HG02798 (cell line): ENCODE measurements around the gene CELA2A.
"Not testable (repeated sequence)": the region's sequence is repeated elsewhere in the genome, so short reads cannot be mapped to it uniquely, and the experiment has no call there.

Experiments
- ATAC-seq: cut with Tn5 transposase; IDR thresholded peaks from one replicate; pipeline ENCODE4 v1.9.1; 2021; ENCODE audit warnings: mild to moderate bottlenecking; ENCODE audit not compliant: unreplicated experiment, poor library complexity

The CELA2A gene

DNA sequence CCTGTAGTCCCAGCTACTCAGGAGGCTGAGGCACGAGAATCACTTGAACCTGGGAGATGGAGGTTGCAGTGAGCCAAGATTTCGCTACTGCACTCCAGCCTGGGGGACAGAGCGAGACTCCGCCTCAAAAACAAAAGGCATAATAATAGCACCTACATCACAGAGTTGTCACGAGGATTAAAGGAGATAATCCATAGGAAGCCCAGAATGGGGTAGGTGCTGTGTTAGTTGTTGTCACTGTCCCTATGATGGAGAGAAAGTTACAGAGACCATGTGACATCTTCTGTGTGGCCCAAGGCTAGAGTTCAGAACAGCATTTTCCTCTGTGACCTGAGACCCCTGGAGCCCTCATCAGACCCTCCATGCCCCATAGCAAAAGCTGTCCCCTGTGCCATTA, 7.4 kb downstream of the CELA2A start:
- ATAC-seq = not testable (repeated sequence)

- ATAC-seq = no peak
These were observed 9.1 kb downstream of the CELA2A start for GRCh38 chr1:15465674-15466073.

- ATAC-seq = not testable (repeated sequence)
These were observed 10.6 kb downstream of the CELA2A start for GRCh38 chr1:15466955-15467625.

DNA sequence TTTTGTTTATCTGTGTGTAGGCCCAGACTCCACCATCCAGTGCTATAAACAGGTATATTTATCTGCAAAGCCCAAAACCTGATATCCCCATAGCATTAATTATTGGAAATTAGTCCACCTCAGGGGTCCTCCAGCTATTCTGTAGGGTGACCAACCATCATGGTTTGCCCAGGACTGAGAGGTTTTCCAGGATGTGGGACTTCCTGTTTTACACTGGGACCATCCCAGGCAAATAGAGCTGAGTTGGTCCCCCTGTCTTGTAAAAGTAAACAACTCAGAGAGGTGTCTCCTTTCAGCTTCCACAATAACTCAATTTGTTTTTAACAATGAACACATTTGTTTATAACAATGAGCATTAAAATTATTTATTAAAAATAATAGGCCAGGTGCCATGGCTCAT, 11.6 kb downstream of the CELA2A start:
- no peak for ATAC-seq

- no peak for ATAC-seq
These were observed 12.8 kb downstream of the CELA2A start for GRCh38 chr1:15469361-15469760.

DNA sequence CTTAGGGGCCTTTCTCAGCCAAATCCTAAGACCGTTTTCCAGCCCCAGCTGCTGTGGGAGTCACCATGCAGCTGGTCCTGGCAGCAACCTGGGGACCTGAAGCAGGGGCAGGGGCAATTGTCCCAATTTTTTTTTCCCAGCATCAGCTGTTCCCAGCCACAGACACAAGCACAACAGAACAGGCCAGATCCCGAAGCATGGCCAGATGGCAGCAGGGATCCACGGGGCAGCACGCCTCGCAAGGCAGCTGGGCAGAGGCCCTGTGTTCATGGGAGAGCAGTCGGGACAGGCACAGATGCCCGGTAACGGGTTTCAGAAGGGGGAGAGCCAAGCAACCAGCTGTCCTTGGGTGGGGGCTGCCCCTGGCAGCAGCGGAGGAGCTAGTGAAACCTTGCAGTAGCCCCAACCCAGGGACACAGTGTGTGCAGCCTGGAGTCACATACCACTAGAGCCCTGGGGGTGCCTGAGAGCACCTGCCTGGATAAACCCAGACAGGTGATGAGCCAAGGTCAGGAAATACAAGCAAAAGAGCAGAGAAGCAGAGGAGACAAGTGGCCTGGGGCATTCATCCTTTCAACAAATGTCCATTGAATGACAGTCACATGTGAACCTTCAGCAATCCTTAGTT, 13.4 kb downstream of the CELA2A start:
- not testable (repeated sequence) for ATAC-seq

GRCh38 chr1:15471067-15471466, 14.5 kb downstream of the CELA2A start:
- ATAC-seq = not testable (repeated sequence)

DNA sequence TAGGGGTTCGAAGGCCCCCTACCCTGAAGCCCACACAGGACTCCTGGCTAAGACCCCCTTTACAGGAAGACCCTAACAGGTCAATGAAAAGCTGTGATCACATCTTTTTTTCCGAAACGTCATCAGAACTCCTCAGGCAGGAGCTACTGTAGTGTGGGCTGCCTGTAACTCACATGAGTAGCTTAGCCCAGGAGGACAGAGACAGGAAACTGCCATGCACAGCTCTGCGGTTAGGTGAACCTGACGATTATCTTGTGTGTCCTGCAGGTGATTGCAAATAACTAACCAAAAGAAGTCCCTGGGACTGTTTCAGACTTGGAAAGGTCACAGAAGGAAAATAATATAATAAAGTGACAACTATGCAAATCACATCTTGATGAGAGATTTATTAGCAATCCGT, 15.2 kb downstream of the CELA2A start:
- ATAC-seq = not testable (repeated sequence)

- ATAC-seq = no peak
These were observed 16.1 kb downstream of the CELA2A start for GRCh38 chr1:15472587-15472986.

- ATAC-seq = no peak
These were observed 19.3 kb downstream of the CELA2A start, which contains the start of gene CELA2B for GRCh38 chr1:15475752-15476314. Gene CELA2B, plus strand, starts transcription at chr1:15476104. Its CDS starts 22 bp downstream, at chr1:15476126.

- no peak for ATAC-seq
These were observed 20.4 kb downstream of the CELA2A start for GRCh38 chr1:15476927-15477326.

- ATAC-seq = no peak
These were observed 21.2 kb downstream of the CELA2A start for GRCh38 chr1:15477646-15478212.

DNA sequence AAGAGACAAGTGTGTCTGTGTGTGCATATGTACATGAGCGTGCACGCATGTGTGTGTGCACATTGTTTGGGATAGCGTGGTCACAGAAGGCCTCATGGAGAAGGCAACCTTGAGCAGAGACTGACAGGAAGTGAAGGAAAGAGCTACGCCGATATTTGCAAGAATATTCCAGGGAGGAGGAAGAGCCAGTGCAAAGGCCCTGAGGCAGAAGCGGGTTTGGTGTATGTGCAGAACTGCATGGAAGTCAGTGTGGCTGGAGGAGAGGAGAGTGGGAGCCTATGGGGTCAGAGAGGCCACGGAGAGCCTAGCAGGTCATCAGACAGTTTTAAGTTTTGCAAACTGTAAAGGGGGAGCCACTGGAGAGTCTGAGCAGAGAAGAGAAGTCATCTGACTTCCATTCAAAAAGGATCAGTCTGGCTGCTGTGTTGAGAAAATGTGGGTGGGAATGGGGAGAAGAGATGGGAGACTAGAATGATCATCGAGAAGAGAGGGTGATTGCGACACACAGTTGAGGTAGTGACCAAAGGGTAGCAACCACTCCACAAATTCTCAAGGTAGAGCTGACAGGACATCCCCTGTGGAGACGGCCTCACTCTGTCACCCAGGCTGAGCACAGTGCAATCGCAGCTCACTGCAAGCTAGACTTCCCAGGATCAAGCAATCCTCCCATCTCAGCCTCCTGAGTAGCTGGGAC, 23.3 kb downstream of the CELA2A start:
- ATAC-seq = no peak

DNA sequence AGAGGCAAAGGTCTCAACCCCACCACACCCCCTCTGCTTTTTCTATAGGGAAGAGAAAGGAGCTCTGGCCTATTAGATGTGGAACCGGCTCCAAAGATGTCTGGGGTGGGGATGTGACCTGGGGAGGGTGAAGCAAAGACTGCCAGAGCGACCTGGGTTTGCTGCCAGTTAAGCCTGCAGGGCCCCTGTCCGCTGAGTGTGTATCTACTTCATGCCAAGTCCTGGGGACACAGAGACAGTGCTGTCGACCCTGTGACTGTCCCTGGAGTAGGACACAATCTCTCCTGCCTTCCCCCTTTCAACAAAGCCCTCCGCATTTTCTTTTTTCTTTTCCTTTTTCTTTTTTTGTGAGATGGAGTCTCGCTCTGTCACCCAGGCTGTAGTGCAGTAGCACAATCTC, 25.9 kb downstream of the CELA2A start:
- ATAC-seq = not testable (repeated sequence)

DNA sequence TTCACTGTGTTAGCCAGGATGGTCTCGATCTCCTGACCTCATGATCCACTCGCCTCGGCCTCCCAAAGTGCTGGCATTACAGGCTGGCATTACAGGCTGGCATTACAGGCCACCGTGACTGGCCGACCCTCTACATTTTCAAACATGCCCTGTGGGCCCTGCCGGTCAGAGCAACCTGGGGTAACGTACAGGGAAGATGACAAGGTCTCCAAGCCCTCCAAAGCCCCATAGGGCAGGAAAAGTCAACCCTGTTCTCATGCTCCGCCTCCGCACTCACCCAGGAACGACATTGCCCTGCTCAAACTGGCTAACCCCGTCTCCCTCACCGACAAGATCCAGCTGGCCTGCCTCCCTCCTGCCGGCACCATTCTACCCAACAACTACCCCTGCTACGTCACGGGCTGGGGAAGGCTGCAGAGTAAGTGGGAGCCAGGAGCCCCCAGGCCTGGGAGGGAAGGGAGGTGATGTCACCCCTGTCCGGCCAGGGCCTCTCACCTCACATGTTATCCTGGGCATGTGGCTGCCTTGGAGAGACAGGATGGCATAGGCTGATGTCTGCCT, 26.5 kb downstream of the CELA2A start:
- not testable (repeated sequence) for ATAC-seq

- no peak for ATAC-seq
These were observed 27.4 kb downstream of the CELA2A start for GRCh38 chr1:15483971-15484370.

DNA sequence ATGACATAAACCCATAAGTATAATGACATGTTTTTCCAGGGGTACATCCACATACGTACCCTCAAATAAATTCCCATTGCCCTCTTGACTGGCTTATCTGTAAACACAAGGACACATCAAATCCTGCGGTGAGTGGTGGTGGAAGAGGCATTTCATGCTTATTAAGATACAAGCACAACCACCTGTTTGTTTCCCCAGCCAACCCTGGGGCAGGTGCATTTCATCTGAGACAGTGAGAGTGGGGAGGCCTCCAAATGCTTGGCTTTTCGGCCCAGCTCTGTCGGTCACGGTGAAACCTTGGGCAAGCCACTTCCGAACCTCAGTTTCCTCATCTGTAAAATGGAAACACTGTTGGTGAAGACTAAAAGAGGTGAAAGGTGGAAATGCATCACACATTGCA, 27.9 kb downstream of the CELA2A start:
- ATAC-seq = not testable (repeated sequence)

- ATAC-seq = no peak
These were observed 29.1 kb downstream of the CELA2A start for GRCh38 chr1:15485636-15486035.

- ATAC-seq = not testable (repeated sequence)
These were observed 30.5 kb downstream of the CELA2A start for GRCh38 chr1:15486844-15487610.

DNA sequence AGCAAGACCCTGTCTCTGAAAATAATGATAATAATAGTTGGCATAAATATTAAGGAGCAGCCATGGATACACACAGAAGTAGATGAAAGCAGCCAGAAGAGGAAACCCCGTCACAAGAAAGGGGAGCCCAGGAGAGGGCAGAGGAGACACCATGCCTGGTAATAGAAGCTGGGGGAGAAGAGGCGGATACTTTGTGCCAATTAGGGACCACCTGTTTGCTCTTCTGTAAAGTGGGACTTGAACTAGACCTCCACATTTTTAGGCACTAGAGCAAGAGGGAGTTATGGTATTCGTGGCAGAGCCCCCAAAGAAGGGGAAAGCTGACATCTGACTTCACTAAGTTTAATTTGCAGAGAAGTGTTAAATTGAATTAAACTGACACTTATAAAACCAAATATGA, 31.8 kb downstream of the CELA2A start:
- ATAC-seq = no peak
